SIG-M5 (cell line): ENCODE measurements around the gene EHD4.

ENCODE experiments used
- DNase-seq: peaks from one replicate; lab custom pipeline; 2025; lab: John Stamatoyannopoulos, UW

The EHD4 gene

DNA sequence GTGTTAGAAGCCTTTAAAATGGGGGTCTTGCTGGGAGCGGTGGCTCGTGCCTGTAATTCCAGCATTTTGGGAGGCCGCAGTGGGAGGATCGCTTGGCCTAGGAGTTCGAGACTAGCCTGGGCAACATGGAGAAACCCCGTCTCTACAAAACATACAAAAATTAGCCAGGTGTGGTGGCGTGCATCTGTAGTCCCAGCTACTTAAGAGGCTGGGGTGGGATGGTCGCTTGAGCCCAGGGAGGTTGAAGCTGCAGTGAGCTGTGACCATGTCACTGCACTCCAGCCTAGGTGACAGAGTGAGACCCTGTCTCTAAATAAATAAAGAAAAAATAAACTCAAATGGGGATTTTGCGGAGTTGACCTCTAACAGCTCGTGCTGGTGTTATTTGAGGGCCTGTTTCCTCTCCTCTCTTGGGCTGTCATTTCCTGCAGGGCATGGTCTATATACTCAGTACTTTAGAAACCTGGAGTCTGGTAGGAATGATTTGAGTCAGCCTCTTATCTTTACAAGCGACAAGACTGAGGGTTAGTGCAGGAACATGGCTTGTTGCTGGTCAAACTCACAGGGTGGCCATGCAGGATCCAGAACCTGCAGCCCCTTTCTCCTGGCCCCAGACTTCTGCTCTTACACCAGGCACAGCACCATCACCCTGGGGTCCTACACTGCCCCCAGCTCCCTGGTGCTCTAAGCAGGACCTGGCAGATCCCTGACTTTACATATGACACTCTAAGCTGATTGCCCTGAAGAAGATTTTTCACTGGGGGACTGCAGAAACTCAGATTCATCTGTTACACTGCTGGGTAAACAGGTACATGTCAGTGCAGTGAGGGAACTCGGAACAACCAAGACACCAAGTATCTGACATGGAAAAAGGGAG is 15.1 kb downstream of the EHD4 start:
- DNase-seq, result no peak

DNA sequence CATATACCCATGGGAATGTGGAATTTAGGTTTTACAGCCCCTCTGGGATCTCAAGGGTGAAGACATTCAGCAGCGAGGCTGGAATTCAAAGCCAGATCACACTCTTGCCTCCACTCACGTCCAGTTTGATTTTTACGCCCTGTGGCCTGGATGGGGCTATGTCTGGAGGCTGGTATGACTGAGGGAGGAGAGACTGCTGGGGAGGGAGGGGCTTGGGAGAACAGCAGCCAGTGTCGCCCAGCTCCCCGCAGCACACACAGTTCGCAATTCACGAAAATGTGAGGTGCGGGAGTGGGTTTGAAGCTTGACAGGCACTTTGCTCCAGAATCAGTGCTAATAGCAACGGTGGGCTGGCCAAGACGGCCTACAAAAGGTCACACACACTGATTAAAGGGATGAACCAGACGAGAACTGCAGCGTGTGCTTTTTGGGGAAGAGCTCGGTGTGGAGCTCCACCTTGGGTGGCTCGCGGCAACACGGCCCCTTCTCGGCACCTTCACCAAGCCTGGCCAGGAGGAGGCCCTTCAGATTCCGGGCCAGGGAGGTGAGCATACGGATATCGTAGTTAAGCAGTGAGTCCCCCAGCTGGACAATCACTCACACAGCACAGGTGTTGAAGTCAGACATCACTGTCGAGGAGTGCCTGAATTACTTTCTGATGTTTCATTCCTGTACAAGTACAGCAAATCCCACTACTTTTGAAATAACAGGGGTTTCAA is 16.4 kb downstream of the EHD4 start:
- no peak for DNase-seq

DNA sequence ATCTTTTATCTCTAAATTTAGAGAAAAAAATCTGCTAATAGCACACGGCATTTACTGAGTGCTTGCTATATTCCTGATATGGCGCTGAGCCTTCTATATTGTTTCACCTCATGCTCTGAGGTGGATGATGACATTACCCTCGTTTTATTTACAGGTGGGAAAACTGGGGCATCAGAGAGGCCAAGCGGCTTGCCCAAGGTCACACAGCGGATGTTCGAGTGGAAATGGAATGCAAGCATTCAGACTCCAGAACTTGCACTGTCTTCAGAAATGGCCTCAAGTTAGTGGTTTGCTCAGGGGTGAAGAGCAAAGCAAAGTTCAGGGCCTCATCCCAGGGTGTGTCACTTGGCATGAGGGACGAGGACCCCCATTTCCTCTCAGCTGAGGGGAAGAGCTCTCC is 17.3 kb downstream of the EHD4 start:
- no peak for DNase-seq

DNA sequence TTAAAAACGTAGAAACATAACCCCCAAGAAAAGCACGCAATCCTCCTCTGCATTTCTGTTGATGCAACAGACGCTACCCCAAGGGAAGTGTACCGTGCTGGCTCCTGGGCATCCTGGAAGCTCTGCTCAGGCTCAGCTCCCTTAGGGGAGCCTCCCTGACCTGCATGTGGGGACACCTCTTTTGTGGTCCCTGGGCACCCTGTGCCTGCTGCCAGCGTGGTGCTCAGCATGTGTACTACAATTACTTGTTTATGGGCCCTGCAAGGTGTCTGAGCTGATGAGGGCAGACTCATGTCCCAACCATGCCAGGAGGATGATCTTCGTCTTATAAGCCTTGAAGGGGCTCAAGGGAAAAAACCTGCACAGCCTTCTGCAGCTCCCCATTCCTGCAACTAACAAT is 18.3 kb downstream of the EHD4 start:
- DNase-seq, result no peak

DNA sequence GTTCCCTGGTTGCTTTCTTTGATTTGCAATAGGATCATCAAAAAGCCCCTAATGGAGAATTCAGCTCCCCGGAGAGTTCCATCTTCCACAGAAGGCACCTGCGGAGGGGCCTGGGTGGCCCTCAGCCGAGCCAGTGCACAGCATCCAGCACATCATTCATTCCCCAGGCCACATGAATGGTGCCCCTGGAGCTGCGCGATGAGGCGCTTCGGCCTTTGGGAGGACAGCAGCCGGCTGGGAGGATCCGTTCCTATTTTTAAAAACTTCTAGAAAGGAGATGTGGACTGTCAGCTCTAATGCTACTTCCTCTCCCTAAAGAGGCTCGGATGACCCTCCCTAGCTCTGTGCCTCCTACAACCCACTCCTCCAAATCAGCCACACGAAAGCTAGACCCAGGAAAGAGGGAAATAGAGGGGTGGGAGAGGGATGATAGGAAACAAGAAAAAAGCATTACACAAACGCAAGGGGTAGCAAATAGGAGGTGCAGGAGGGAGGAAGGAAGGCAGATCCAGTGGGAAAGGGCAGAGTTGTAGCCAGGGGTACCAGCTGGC is 20.3 kb downstream of the EHD4 start:
- no peak for DNase-seq

DNA sequence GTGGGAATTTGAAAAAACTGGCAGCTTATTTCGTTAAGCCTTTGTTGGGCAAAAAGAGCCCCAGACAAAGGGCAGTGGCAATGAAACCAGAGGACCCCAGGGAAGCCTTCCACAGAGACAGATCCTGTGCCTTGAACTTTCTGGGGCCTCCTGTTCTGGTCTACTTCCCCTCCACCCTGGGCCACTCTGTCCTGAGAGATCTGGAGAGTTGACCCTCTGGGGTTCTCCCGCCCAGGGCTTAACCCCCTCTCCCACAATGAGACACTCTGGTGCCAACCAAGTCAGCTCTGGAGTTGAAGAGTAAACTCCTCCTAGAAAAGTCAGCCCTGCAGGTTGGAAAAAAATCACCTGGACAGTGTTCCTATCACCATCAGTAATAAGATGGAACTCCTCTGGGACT is 20.8 kb downstream of the EHD4 start:
- DNase-seq, result no peak

DNA sequence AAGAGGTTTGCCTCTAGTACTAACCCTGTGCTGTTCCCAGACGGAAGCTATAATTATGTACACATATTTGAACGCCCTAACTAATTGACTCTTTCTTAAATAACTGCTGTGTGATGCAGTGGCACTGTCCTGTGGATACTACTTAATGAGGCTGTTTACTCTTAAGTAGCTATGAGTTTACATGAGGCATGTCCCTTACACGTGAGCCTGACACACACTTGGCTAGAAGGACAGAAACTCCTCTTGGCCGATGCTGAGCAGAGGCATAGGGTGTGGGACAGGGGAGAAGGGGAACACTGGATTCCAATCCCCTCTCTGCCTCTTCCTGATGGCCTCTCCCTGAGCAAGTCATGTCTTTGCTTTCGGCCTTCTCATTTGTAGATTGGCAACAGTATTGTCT is 21.9 kb downstream of the EHD4 start:
- DNase-seq, result no peak

DNA sequence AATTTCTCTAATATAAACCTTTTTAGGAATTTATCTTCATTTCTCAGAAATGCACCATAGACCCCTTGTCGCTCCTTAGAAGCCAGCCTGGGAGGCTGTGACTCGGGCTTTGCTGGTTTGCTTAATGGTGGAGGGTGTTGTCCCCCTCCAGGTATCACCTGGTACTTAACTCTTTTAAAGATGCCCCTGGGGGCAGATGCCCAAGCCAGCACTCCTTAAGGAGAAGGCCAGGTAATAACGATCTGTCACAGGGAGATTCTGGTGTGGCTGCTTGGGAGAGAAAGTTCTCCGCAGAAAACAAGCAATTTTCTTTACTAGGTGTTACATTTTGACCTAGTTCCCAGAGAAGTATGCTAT is 22.3 kb downstream of the EHD4 start:
- no peak for DNase-seq

DNA sequence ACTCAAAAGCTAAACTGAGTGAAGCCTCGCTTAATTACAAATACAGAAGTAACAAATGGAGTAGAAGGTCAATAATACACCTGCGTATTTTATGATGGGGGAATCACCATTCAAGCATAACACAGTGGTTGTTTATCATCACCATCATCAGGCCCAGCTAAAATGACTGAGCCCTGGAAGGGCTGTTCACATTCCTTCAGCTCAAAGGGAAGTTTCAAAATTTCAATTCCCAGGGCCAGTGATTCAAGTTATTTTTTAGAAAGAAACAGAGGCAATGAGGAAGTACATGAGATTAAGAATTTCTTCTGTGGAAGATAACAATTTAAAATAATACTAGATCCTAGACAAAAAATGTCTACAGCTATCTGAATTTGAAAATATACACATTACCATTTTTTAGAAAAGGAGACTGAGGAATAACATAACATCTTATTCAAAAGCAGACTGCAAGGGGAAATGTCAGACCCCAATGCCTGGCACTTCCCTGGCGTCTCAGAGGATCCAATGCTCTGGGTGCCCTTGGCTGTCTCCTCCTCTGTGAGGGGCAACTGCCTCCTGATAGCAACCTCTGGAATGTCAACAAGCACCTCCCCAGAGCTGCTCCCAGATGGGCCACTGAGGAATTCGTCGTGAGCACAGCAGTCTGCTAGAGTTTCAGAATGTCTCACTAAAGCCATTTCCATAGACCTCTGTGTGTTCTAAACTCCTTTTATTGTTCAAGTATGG is 22.8 kb downstream of the EHD4 start:
- DNase-seq, result no peak

DNA sequence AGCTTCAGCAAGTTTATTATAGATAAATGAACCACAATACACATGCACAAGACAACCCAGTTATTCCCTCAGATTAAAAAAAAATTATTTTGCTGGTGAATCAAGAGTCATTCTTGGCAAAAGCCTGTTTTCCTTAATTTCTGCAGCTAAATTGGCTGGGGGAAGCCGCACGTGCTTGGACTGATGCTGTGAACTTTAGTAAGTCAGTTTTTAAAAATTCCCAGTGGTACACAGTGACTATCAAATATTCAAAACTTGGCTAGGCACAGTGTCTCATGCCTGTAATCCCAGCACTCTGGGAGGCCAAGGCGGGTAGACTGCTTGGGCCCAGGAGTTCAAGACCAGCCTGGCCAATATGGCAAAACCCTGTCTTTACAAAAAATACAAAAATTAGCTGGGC is 23.9 kb downstream of the EHD4 start:
- no peak for DNase-seq

DNA sequence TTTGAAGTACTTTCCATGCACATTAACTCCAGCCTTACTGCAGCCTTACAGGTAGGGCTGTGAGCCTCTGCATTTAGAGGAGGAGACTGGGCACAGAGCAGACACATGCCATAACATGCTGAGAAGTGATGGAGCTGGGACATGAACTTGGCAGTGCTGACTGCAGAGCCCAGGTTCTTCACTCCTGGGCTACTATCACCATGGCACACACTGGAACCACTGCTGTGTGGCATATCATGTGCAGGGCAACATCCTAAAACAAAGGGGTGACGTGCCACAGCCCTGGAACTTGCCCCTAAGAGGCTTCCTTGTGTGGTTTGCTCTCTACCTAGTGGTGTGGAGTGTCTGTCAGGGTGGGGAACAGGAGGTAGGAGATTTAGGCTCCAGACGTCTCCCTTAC is 25.4 kb downstream of the EHD4 start:
- no peak for DNase-seq

DNA sequence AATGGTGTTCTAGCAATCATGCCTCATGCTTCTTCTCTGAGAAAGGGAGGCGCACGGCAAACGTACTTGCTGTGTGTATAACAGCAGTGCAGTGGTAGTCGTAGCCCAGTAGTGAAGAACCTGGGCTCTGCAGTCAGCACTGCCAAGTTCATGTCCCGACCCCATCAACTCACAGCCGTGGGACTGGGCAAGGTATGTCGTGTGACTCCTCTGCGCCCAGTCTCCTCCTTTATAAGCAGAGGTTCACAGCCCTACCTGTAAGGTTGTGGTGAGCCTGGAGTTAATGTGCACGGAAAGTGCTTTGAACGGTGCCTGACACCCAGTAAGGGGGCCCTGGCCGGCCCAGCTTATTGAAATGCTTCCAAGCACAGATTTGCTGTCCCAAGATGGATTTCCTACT is 26.6 kb downstream of the EHD4 start:
- no peak for DNase-seq

DNA sequence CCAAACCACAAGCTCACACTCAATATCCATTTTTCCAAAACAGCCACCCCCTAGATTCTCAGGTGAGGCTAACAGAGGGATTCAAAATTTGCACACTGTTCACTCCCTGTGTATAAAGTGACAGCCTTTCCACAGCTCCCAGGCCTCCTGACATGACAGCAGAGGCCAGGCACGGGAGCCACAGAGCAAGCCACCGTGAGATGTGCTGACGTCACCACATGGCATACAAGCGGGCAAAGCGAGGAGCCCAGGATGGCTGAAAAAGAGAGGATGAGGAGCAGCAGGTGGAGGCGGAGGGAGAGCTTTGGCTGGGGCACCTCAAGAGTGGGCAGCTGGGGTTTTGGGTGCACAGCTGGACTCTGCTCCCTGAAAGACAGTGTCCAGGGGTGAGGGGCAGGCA is 27.1 kb downstream of the EHD4 start:
- no peak for DNase-seq

DNA sequence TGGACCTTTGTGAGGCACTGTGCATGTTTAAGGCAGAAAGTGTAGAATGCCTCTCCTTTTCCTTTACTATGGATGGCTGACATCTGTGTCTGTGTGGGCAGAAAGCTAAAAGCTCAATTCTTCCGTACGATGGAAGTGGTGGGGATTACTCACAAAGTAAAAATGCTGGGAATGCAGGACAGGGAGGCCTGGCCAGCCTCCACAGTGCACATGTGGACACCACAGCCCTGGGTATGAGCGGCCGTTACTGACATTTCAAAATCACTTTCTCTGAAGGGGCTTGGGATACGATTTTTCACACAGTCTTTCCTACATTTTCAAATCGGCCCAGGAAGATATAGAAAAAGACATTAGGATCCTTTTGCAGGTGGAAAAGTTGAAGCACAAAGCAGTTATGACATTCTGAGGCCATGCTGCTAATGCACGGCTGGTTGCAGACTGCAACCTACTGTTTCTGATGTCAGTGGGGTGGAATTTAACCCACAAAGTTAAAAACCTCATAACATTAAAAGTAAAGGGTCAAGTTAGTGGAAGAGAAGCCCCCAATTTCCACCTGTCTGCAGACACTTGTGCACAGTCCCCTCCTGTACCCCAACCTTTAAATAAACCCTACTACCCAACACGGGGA is 27.9 kb downstream of the EHD4 start:
- DNase-seq, result no peak

DNA sequence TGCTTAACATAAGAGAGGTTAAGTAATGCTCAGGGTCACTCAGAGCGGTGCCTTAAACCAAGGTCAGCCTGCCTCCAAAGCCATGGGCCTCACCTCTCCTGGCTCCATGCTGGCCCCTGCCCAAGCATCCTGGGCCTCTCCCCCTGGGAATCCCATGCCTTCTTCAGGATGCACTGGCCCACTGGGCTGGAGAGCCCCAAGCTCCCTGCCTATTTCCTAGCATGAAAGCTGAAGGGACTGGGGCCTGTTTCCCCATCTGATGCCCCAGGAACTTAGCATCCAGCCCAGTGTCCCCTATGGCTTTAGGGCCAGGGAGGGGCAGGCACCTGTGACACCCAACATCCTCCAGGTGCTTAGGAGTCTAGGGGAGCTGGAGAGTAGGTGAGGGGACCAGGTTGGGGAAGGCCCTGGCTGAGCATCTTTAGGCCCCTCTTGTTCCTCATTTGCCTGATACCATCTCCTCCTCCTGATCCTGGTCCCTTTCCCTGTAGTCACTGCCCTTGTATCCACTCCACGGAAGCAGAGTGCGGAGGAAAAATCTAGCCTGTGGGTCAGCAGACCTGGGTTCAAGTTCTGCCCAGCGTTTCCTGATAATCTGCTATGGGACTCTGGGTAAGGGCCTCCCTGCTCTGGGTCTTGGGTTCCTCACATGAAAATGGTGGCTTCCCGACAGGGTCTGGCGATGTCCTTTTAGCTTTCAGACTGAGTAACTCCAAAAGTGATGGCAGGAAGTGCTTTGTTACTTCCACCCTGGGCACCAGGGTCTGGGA is 28.6 kb downstream of the EHD4 start:
- no peak for DNase-seq

DNA sequence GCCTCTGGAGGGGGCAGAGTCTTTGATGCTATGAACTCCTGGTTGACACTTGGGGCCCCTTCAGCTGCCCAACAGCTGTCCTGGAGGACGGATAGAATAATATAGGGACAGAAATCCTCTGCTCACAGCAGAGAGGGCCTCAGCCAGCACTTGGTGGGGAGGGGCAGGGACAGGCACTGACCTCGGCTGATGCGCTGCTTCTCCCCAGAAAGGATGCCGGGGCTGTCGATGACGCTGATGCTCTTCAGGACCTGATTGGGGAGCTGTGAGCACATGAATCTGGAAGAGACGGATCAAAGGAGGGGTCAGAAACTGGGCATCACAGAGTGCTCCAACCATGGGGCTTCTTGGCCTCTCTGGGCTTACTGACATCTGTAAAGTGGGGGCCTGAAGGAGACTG is 29.5 kb downstream of the EHD4 start:
- no peak for DNase-seq

DNA sequence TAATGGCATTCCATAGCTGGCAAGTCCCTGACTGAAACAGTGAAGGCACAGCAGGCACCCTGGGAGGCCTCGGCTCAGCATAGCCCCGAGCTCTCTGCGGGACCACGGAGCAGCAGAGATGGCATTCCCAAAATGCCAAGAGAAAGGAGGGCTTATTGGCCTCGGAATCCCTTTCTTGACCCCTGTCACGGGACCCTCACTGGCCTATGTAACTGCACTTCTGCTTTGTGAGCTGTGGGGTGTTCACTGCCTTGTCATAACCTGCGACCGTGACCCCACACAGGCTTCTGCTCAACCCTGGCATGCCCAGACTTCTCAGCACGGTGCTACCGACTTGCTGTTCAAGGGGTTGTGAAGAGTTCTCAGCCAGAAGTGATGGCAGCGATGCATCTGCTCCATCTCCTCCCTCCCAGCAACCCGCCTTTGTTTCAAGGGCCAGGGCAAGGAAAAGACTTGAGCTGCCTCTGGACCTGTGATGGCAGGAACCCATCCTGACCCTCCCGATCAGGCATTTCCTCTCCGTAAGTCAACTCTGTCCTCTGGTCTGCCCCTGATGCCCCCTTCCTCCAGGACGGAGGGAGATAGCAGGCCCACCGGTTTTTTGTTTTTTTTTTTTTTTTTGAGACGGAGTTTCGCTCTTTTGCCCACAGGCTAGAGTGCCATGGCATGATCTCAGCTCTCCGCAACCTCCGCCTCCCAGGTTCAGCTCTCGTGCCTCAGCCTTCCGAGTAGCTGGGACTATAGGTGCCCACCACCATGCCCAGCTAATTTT is 30.5 kb downstream of the EHD4 start:
- DNase-seq, result no peak

DNA sequence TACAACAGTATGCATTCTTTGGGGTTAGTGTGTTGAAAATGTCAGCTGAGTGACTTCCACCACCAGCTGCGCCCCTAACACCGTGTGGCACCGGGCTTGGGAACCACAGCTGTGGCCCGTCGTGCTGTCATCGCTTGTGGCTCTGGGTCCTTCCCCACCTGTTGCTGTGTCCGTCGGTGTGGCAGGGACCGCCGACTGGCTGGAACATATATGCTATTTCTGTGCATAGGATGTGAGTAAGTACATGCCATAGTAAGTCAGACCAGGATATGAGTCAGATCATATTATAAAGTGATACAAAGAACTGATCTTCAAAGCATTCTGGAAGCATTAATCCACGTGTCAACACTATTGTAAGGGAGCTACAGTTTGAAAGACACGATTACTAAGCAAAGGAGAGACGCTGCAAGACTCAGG is 31.9 kb downstream of the EHD4 start:
- DNase-seq, result no peak

DNA sequence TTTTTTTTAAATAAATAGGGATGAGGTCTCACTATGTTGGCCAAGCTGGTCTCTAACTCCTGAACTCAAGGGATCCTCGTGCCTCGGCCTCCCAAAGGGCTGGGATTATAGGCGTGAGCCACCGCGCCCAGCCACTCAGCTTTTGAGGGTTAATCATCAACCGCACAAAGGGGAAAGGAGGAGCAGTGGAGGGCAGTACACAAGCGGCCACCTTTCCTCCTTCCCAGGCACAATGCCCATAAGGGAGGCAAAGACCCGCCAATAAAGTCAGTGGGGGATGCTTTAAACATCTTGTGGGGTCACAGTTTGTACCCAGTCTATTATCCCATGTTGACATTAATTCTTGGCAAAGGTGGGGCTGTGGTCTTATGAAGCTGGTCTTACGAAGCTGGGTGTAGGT is 32.4 kb downstream of the EHD4 start:
- no peak for DNase-seq

DNA sequence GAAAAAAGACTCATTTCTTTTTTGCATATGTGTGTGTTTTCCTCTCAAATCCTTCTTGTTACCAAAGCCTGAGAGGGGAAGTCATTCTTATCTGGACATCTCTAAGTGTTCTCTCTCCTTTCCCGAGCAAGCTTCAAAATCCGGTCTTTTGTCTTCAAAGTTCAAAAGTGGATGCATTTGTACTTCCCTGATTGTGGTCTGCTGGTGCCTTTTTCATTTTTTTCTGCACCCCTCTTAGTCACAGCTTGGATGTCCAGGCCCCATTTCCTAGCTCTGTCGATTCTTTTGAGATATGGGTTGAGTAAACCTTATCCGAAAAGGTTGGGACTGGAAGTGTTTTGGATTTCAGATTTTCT is 34.8 kb downstream of the EHD4 start:
- DNase-seq, result no peak
